Testis (tissue), 2 donors: ENCODE results near the gene CAPZA2.

ENCODE experiments used
- POLR2A ChIP-seq: fragments of 450-650 bp; IDR thresholded peaks from one replicate; pipeline ENCODE4 v1.6.1; 2017; ENCODE audit warnings: antibody characterized with exemption, mild to moderate bottlenecking, moderate library complexity
- TF ChIP-seq, protein P1 (sequence below), 3 experiments: fragments of 450-650 bp in 2 of 3; fragments of 200-600 bp in 1 of 3; sonication (generic) in 1 of 3; IDR thresholded peaks; one replicate each; pipeline ENCODE4 v1.5.1; 2016 to 2019; ENCODE audit warnings: antibody characterized with exemption in 3 of 3, mild to moderate bottlenecking in 2 of 3, moderate library complexity in 1 of 3

DNA sequence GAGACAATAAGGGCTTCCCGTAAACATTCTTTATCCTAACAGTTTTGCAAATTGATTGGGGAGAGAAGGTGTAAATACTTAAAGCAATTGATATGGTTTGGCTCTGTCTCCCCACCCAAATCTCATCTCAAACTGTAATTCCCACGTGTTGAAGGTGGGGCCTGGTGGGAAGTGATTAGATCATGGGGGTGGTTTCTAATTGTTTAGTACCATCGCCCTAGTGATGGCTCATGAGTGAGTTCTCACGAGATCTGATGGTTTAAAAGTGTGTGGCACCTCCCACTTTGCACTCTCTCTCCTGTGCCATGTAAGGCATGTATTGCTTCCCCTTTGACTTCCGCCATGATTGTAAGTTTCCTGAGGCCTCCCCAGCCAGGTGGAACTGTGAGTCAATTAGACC is 22.1 kb upstream of the CAPZA2 start:
- TF ChIP-seq, protein P1, sequence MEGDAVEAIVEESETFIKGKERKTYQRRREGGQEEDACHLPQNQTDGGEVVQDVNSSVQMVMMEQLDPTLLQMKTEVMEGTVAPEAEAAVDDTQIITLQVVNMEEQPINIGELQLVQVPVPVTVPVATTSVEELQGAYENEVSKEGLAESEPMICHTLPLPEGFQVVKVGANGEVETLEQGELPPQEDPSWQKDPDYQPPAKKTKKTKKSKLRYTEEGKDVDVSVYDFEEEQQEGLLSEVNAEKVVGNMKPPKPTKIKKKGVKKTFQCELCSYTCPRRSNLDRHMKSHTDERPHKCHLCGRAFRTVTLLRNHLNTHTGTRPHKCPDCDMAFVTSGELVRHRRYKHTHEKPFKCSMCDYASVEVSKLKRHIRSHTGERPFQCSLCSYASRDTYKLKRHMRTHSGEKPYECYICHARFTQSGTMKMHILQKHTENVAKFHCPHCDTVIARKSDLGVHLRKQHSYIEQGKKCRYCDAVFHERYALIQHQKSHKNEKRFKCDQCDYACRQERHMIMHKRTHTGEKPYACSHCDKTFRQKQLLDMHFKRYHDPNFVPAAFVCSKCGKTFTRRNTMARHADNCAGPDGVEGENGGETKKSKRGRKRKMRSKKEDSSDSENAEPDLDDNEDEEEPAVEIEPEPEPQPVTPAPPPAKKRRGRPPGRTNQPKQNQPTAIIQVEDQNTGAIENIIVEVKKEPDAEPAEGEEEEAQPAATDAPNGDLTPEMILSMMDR (IDR thresholded peaks at IDR 0.05) = no peak
- no peak for TF ChIP-seq POLR2A
